NCI-H2196 (cell line): Measurements from ENCODE around the gene EFNA4.

Experiments
- DNase-seq: peaks from one replicate; lab custom pipeline; 2025; ENCODE audit not compliant: unreplicated experiment; lab: John Stamatoyannopoulos, UW

EFNA4 gene

GRCh38 chr1:155032886-155033285, 30.7 kb upstream of the EFNA4 start:
- DNase-seq = no peak

GRCh38 chr1:155033524-155033923, 30.0 kb upstream of the EFNA4 start, which contains the start of the genes DCST1 and DCST2:
Gene DCST1, plus strand, starts transcription at chr1:155033824. Its CDS starts 213 bp downstream, at chr1:155034037.
Gene DCST2, minus strand, starts transcription at chr1:155033781. Its CDS starts 80 bp downstream, at chr1:155033701.
- no peak for DNase-seq

GRCh38 chr1:155034318-155035208, 29.0 kb upstream of the EFNA4 start:
- no peak for DNase-seq

GRCh38 chr1:155035936-155036335, 27.6 kb upstream of the EFNA4 start:
- no peak for DNase-seq

DNA sequence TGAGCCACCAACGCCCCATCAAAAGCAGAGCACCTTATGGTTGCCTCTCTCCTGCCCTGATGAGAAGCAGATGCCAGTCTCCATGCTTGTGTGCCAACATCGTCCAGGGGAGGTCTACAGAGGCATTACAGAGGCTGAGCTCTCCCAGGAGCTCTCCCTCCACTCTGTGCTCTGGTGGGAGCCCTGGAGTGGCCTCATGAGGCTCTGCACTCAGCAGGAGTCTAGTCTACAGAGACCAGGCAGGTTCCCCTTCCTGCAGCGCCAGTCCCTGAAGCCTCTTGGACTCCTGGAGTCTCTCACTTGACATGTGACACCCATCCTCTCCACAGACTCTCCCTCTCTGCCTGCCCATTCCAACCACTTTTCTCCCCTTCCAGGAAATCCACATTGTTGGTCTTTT, 26.5 kb upstream of the EFNA4 start:
- no peak for DNase-seq

DNA sequence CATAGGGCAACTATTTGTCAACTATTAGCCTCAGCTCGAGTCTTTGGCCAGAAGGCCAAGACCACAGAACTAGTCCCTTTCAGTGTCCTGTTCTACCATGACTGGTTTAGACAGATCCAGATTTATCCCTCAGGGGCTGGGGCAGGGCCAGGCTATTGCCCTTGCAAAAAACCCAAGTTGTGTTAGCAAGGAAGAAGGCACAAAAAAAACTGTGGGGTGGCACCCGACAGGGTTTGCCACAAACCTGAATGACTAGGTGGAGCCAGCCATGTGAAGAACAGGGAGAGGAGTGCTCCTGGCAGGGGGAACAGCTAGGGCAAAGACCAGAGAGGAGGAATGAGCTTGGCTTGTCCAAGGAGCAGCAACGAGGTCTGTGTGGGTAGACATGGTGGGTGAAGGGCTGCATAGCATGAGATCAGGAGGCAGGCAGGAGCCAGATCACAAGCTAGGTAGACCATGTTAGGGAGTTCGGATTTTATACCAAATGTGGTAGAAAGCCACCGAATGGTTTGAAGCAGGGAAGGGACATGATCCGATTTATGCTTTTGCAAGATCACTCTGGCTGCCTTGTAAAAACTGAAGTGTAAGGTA, 25.6 kb upstream of the EFNA4 start:
- no peak for DNase-seq

DNA sequence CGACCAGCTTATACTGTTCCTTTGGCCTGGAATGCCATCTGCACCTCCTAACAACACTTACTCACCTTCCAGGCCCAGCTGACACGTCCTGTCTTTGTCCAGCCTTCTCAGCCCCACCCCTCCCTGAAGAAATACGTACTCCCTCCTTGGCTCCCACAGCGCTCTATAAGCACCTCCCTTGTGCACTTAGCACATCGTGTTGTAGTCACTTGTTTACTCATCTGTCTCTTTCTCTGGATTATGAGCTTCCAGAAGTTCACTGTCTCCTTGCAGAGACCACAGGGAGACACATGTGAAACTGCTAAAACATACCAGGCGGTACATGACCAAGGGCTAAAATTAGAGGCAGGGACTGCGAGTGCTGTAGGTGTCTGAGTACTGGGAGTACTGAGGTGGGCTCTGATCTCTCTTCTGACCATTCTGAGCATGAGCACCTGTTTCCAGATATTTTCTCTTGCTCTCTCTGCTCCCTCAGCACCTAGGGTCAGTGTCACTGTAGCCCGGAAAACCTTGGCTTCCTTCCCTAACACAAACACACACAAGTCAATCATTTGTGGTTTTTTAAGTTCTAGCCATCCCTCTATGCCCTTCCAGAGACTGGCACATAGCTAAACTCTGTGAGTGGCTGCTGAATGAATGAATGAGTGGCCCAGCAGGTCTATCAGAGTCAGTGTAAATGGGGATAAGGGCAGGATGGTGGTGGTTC, 24.8 kb upstream of the EFNA4 start:
- no peak for DNase-seq

- no peak for DNase-seq
Measured at GRCh38 chr1:155039308-155039669, 24.3 kb upstream of the EFNA4 start.

DNA sequence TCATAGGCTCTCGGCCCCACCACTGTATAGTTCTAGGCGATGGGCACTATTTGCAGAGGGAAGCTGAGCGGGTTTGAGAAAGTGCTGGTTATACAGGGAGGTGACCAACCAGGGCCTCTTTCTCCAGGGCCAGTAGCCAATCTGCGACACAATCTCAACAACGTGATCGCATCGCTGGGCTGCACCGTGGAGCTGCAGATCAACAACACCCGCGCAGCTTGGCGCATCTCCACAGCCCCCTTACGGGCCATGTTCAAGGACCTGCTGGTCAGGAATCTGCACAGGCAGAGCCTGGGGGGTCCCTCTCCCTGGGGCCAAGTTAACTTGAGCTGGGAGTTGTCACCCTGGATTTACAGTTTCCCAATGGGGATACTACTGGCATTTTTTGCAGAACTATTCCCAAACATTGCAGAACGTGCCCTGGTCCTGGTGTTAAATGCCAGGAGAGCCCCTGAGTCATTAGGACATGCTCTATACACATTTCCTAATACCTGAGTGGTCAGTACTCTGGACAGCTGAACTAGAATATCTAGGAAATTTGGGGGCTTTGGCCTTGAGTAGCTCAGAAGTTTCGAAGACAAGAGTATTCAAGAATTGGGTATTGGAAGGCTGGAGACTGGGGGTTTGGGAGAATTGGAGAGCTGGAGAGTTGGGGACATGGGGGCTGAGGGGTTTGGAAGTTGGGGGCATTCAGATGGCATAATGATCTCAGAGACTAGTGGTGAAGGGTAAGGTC, 23.0 kb upstream of the EFNA4 start:
- DNase-seq = no peak

DNA sequence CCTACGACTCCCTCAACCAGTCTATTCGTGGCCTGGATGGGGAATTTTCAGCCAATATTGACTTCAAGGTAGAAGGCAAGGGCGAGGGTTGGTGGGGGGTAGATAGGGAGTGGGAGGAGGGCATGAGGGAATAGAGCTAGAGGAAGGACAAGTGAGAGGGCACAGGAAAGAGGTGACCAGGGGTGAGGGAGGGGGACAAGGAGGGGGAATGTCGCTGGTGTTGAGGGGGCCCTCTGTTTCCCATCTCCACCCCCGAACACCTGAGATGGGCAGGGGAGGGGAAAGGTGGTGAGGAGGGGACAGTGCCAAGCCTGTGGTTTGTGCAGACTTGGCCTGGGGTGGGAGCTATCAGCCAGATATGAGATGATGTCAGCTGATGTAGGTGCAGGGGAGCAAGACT, 20.8 kb upstream of the EFNA4 start:
- no peak for DNase-seq

DNA sequence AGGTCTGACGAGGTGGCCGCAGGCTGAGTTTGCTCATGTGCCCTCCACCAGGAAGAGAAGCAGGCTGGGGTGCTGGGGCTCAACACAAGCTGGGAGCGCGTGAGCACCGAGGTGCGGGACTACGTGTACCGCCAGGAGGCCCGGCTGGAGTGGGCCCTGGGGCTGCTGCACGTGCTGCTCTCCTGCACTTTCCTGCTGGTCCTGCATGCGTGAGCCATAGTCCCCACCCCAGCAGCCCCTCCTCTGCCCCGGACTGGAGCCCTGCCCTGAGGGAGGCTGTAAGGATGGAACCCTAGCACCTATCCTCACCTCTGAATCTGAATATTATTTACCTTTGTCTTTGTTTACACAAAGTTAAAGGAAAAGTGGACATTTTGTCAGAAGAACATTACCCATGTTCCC, 20.2 kb upstream of the EFNA4 start:
- no peak for DNase-seq

DNA sequence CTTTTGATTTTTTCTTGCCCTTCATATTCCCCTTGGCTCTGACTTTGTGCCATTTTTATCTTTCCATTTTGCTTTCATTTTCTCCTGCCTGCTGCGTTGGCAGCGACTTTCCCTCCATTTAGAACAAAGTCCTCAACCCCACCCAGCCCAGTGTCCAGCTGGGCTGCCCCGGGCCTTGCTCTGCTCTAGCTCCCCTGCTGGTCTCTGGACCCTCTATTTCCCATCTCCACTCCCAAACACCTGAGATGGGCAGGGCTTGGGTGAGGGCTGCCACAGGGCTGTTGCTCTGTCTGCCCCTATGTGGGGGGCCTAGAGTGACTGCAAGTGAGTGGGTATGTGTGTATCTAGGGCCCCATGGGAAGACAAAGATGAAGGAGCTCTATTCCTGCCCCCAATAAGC, 19.7 kb upstream of the EFNA4 start:
- no peak for DNase-seq

DNA sequence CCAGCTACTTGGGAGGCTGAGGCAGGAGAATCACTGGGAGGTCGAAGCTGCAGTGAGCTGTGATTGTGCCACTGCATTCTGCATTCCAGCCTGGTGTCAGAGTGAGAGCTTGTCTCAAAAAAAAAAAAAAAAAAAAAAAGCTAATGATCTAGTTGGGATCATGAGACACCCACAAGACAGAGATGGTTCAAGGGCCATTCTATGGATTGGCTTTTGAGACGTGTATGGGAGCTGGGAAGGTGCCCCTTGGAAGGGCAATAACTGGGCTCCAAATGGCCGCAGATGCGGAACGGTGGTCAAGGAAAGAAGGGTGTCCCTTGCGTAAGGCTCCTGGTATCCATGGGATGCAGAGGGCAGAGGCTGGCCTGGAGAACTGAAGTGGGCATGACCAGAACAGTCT, 19.2 kb upstream of the EFNA4 start:
- DNase-seq = no peak

- peak; percentile 92 for DNase-seq
Measured at GRCh38 chr1:155044812-155045657, 18.5 kb upstream of the EFNA4 start.

DNA sequence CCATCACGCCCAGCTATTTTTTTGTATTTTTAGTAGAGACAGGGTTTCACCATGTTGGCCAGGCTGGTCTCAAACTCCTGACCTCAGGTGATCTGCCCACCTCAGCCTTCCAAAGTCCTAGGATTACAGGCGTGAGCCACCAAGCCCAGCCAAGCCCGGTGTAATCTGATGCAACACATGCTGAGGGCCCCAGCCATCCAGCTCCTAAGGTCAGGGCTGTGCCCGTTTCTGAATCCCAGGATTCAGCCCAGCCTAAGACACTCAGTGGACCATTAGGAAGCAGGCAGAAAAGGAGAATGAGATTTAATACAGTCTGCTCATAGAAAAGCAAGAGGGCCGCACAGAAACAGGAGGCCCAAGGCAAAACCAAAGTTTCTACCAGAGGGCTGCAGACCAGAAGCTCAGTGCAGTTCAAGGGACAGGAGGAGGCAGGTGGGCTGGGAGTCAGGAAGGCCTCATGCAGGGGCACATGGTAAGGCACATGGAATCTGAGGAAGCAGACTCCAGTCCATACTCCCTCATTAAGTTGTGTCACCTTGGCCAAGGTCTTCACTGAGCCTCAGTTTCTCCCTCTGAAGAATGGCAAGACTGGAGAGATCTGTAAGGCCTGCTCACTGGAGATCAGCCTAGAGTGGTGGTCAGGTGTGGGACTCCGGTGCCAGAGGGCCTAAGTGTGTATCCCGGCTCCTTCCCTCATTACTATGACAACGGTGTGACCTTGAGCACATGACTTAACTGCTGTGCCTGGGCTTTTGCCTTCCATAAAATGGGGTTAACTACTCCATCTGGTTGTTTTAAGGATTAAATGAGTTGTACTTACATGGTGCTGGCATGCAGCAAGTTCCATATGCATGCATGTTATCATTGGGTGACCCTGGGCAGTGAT, 14.8 kb upstream of the EFNA4 start:
- DNase-seq = no peak

GRCh38 chr1:155049651-155050559, 13.6 kb upstream of the EFNA4 start:
- DNase-seq = peak; percentile 55

DNA sequence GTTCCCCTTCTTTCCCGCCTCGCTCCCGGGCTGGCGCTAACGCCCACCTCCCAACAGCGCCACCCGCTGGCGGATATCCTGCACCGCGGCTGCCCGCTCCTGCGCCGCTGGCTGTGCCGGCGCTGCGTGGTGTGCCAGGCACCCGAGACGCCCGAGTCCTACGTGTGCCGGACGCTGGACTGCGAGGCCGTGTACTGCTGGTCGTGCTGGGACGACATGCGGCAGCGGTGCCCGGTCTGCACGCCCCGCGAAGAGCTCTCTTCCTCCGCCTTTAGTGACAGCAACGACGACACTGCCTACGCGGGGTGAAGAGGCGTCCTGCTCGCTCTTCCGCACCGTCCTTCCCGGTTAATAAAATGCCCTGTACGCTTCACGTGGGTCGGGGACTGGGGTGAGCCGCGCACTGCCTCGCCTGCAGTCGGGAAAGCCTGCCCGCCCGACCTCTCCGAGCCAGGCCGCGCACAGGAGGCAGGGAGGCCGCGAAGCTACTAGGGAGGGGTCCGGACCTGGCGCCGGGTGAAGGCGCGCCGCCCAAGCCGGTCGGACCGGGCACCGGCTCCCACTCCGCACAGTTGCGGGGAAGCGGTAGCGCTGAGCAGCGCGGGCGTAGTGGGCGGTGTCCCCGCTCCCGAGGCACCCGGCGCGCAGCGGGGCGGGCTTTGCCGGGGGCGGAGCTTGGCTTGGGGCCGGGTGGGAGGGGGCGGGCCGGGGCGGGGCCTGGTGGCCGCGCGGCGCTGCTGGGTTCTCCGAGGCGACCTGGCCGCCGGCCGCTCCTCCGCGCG, 12.8 kb upstream of the EFNA4 start, which contains the start of gene ADAM15:
Gene ADAM15, plus strand, starts transcription at position 757 of the 782 bp plus-strand sequence. CDS start 71 bp downstream, outside the sequence.
- DNase-seq = peak; percentile 93
